Ovary (tissue), 9 donors: Measurements from ENCODE around the gene RASA2. TPM values are rescaled to one million over a fixed set of nuclear protein-coding genes. Genes with fewer than 3 reads are reported as not detected.

Source experiments
- DNase-seq, 5 donors: peaks; one replicate each; pipeline ENCODE4 v3.0.0-alpha.2; 2019 to 2020
- H3K27ac ChIP-seq, 2 donors: fragments of 200-600 bp; one replicate each; pipeline versions ENCODE4 v1.5.1 to v1.8.0; 2019 to 2022
- H3K27me3 ChIP-seq: fragments of 200-600 bp; one replicate; pipeline ENCODE4 v1.8.0; 2022
- H3K36me3 ChIP-seq: fragments of 200-600 bp; sonication (generic); one replicate; pipeline ENCODE4 v1.5.1; 2019
- H3K4me1 ChIP-seq: one replicate; pipeline ENCODE4 v1.8.1; 2013; ENCODE audit warnings: mild to moderate bottlenecking, moderate library complexity; ENCODE audit not compliant: insufficient read depth
- H3K4me3 ChIP-seq: fragments of 200-600 bp; sonication (generic); one replicate; pipeline ENCODE4 v1.5.1; 2017
- H3K9me3 ChIP-seq, 2 donors: fragments of 200-600 bp in 1 of 2; sonication (generic) in 1 of 2; one replicate each; pipeline versions ENCODE4 v1.5.1 to v1.8.1; 2013 to 2019; ENCODE audit warnings: mild to moderate bottlenecking in 1 of 2, moderate library complexity in 1 of 2
- CTCF ChIP-seq, 3 donors: fragments of 450-650 bp in 2 of 3; fragments of 200-600 bp in 1 of 3; IDR thresholded peaks; one replicate each; pipeline versions ENCODE4 v1.5.1 to v1.8.0; 2016 to 2022; ENCODE audit warnings: antibody characterized with exemption in 3 of 3, mild to moderate bottlenecking in 1 of 3
- EP300 ChIP-seq: sonication (generic); formaldehyde crosslinking; IDR thresholded peaks from one replicate; pipeline ENCODE4 v1.6.1; 2017; ENCODE audit warnings: antibody characterized with exemption
- POLR2A ChIP-seq: fragments of 450-650 bp; IDR thresholded peaks from one replicate; pipeline ENCODE4 v1.6.1; 2017; ENCODE audit warnings: antibody characterized with exemption, mild to moderate bottlenecking, moderate library complexity
- WGBS, 3 donors: extraction: QIAGEN DNeasy Blood & Tissue Kit in 1 of 3; methylation state at CpG; one replicate each; pipeline versions ENCODE4 v1.1.5 to v1.1.7; 2013 to 2017; 5-methylcytosine and 5-hydroxymethylcytosine counted together
- intact Hi-C, 4 donors: fragments of 100-400 bp; cut with DNase I; formaldehyde crosslinking; loops; one replicate each; pipeline versions ENCODE4 v1.11.0 to v1.15.1; 2022 to 2023
- polyA plus RNA-seq, 2 donors: library from polyadenylated mRNA; stranded (reverse); fragments of 200-250 nt in 1 of 2; fragments of 350-450 nt in 1 of 2; fragmentation: Illumina TruSeq in 1 of 2; extraction: RNeasy Lipid Tissue Mini Kit (QIAGEN cat#74804) in 1 of 2; gene quantifications; one replicate each; pipeline ENCODE4 v1.2.3, GENCODE V29; 2013 to 2014
- total RNA-seq, 7 donors: library from RNA; depleted of rRNA in 2 of 7; stranded (reverse); fragments of >200 nt in 2 of 7; fragmentation: NEBNext Ultra II Directional in 3 of 7; extraction: Animal tissue kit (Norgen Biotek cat#: 25700) in 3 of 7; gene quantifications; one replicate each; pipeline versions ENCODE4 v1.1.0 to v1.2.4, GENCODE V29; 2016 to 2023
- donor health status: DM: no; HTN: no; CAD: no; lungs with moderate emphysema.
- donor health status: DM: no; HTN: no; CAD: no.
- donor health status: Bipolar disorder and iron deficiency.
- donor health status: DM: yes; HTN: yes; CAD: no.
- donor health status: DM: no; HTN: no; CAD: no.
- donor health status: DM: yes; HTN: yes; CAD: no.

RASA2 gene
- total and polyA plus RNA-seq, 9 donors: 6.9 to 28.1 (median 17.6) TPM

GRCh38 chr3:141629976-141630375 is 143.1 kb downstream of the RASA2 start:
- H3K27ac ChIP-seq: no peak overlapping the region
- DNase-seq: no peak
- intact Hi-C loops: no loop called here
- TF ChIP-seq EP300 (no peak), POLR2A (no peak), CTCF (IDR thresholded peaks at IDR 0.05) (no peak)
- no peaks in the 10 kb centered on the region for H3K27me3 ChIP-seq
- WGBS, 3 donors: 49 to 50% (median 50%) methylated on average over 9 of the region's 9 CpGs
- H3K4me1 ChIP-seq: peaks cover 13% of the 10 kb centered on the region
- no peak overlapping the region for H3K4me3 ChIP-seq
- no peaks in the 10 kb centered on the region for H3K9me3 ChIP-seq
- H3K36me3 ChIP-seq: no peaks in the 10 kb centered on the region

GRCh38 chr3:141632779-141633374 is 146.1 kb downstream of the RASA2 start:
- DNase-seq: no peak
- no peak overlapping the region for H3K27ac ChIP-seq
- WGBS, 3 donors: 83 to 88% (median 85%) methylated on average over 4 of the region's 4 CpGs
- TF ChIP-seq POLR2A (no peak), CTCF (IDR thresholded peaks at IDR 0.05) (no peak), EP300 (no peak)
- H3K4me1 ChIP-seq: no peaks in the 10 kb centered on the region
- no peaks in the 10 kb centered on the region for H3K9me3 ChIP-seq
- intact Hi-C loops: no loop called here
- no peaks in the 10 kb centered on the region for H3K27me3 ChIP-seq
- no peaks in the 10 kb centered on the region for H3K36me3 ChIP-seq
- H3K4me3 ChIP-seq: no peak overlapping the region

- no peaks in the 10 kb centered on the region for H3K27me3 ChIP-seq
- no peaks in the 10 kb centered on the region for H3K9me3 ChIP-seq
- no peak overlapping the region for H3K4me3 ChIP-seq
- WGBS, 3 donors: 74 to 92% (median 85%) methylated on average over 2 of the region's 2 CpGs
- intact Hi-C loops: no loop called here
- no peaks in the 10 kb centered on the region for H3K36me3 ChIP-seq
- no peak overlapping the region for H3K27ac ChIP-seq
- H3K4me1 ChIP-seq: peaks cover 6% of the 10 kb centered on the region
- no peak for DNase-seq
- no peak for TF ChIP-seq CTCF (IDR thresholded peaks at IDR 0.05)
Measured at GRCh38 chr3:141642215-141642614, 155.4 kb downstream of the RASA2 start.

GRCh38 chr3:141643391-141643790 is 156.6 kb downstream of the RASA2 start:
- H3K9me3 ChIP-seq: no peaks in the 10 kb centered on the region
- intact Hi-C loops: no loop called here
- no peaks in the 10 kb centered on the region for H3K27me3 ChIP-seq

More at GRCh38 chr3:141643391-141643790, 156.6 kb downstream of the RASA2 start:
- TF ChIP-seq POLR2A (no peak), CTCF (IDR thresholded peaks at IDR 0.05) (no peak), EP300 (no peak)
- no peak for DNase-seq
- peaks cover 6% of the 10 kb centered on the region for H3K4me1 ChIP-seq
- H3K36me3 ChIP-seq: no peaks in the 10 kb centered on the region
- H3K27ac ChIP-seq: no peak overlapping the region
- H3K4me3 ChIP-seq: no peak overlapping the region
